Measurements from ENCODE around the gene CNTNAP2. TPM values are rescaled to one million over a fixed set of nuclear protein-coding genes. Genes with fewer than 3 reads are reported as not detected.

CNTNAP2 gene
- total and polyA plus RNA-seq, 9 of the 15 experiments (the other 6 are each of a cell fraction or from before 2014, with no cell fraction given) = 0.04 to 0.62 (median 0.09) TPM; not detected in 4

GRCh38 chr7:147567043-147567442 lies 1450.4 kb downstream of the CNTNAP2 start:
- ChIA-PET CTCF (ENCODE audit: low intra/inter-chr PET ratio) (no interaction called here), POLR2A (no interaction called here)
- Histone ChIP-seq H3K9me3 (replicated peaks; ENCODE audit: control insufficient read depth, insufficient read depth, low read depth, low read length) (no peaks in the 10 kb centered on the region; the same call in none of the 2 replicates), H3K9ac (ENCODE audit: insufficient read depth in 1 of 2, low read depth in 2 of 2, low read length in 2 of 2) (no peak overlapping the region), H3K9me1 (ENCODE audit: control insufficient read depth, insufficient read depth, low read length) (no peaks in the 10 kb centered on the region), H3K27ac (ENCODE audit: extremely low read depth, low read depth, low read length) (no peak overlapping the region), H3K27me3 (ENCODE audit: control insufficient read depth in 2 of 2, insufficient read depth in 2 of 2, low read length in 2 of 2) (no peaks in the 10 kb centered on the region), H2AFZ (ENCODE audit: low read depth, low read length) (no peak overlapping the region), H3K4me3 (no peak overlapping the region), H3K79me2 (ENCODE audit: control insufficient read depth, insufficient read depth, low read length) (no peaks in the 10 kb centered on the region), H4K20me1 (replicated peaks; ENCODE audit: control insufficient read depth, insufficient read depth, low read length) (no peaks in the 10 kb centered on the region), H3K36me3 (ENCODE audit: control insufficient read depth, insufficient read depth, low read length) (no peaks in the 10 kb centered on the region), H3K4me2 (ENCODE audit: insufficient read depth, low read length) (no peak overlapping the region), H3K4me1 (replicated peaks in 1 of 2; ENCODE audit: control insufficient read depth in 2 of 2, insufficient read depth in 2 of 2, low read length in 2 of 2) (no peaks in the 10 kb centered on the region)
- DNase-seq (ENCODE audit: extremely low read depth in 1 of 4, low spot score in 3 of 4) (no peak), FAIRE-seq (no peak), ATAC-seq (no peak)
- WGBS (ENCODE audit: insufficient coverage, low coverage, missing lambda C conversion rate) = 2% methylated on average over 3 of the region's 3 CpGs
- no TSS peak for BruUV-seq (replicated peaks)
- TF ChIP-seq ZNF764 (CRISPR knock-in tag; IDR thresholded peaks at IDR 0.05; ENCODE audit: low read depth) (no peak), THRB (CRISPR knock-in tag; conservative IDR thresholded peaks at IDR 0.05) (no peak), ZNF217 (CRISPR knock-in tag; IDR thresholded peaks at IDR 0.05) (no peak), TRIM24 (IDR thresholded peaks at IDR 0.05) (no peak), SUPT5H (IDR thresholded peaks at IDR 0.05) (no peak), GATA2 (CRISPR knock-in tag; IDR thresholded peaks at IDR 0.05) (no peak), ZC3H11A (IDR thresholded peaks at IDR 0.05; ENCODE audit: low read depth, low read length) (no peak), HNRNPLL (IDR thresholded peaks at IDR 0.05; ENCODE audit: low read depth, low read length, poor library complexity, severe bottlenecking) (no peak), PRMT5 (CRISPR knock-in tag; IDR thresholded peaks at IDR 0.05) (no peak), ZKSCAN1 (IDR thresholded peaks at IDR 0.05; ENCODE audit: low read depth, low read length) (no peak), ZBED1 (IDR thresholded peaks at IDR 0.05) (no peak), BCLAF1 (IDR thresholded peaks at IDR 0.05; ENCODE audit: borderline replicate concordance in 1 of 2, control insufficient read depth in 1 of 2, low read depth in 2 of 2, low read length in 1 of 2) (no peak), DDX20 (tag; IDR thresholded peaks at IDR 0.05; ENCODE audit: low read depth) (no peak), CXXC5 (CRISPR knock-in tag; IDR thresholded peaks at IDR 0.05) (no peak), RBM39 (optimal IDR thresholded peaks at IDR 0.05; ENCODE audit: low read depth, low read length) (no peak), BRD4 (IDR thresholded peaks at IDR 0.05) (no peak), ZBTB17 (CRISPR knock-in tag; IDR thresholded peaks at IDR 0.05) (no peak), CBX2 (IDR thresholded peaks at IDR 0.05; ENCODE audit: insufficient read depth, low read length, poor library complexity, severe bottlenecking) (no peak)
- TF ChIP-seq, protein P1, sequence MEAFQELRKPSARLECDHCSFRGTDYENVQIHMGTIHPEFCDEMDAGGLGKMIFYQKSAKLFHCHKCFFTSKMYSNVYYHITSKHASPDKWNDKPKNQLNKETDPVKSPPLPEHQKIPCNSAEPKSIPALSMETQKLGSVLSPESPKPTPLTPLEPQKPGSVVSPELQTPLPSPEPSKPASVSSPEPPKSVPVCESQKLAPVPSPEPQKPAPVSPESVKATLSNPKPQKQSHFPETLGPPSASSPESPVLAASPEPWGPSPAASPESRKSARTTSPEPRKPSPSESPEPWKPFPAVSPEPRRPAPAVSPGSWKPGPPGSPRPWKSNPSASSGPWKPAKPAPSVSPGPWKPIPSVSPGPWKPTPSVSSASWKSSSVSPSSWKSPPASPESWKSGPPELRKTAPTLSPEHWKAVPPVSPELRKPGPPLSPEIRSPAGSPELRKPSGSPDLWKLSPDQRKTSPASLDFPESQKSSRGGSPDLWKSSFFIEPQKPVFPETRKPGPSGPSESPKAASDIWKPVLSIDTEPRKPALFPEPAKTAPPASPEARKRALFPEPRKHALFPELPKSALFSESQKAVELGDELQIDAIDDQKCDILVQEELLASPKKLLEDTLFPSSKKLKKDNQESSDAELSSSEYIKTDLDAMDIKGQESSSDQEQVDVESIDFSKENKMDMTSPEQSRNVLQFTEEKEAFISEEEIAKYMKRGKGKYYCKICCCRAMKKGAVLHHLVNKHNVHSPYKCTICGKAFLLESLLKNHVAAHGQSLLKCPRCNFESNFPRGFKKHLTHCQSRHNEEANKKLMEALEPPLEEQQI (IDR thresholded peaks at IDR 0.05) = no peak
- intact Hi-C loops (cut with micrococcal nuclease) (no loop called here), in situ Hi-C loops (cut with MboI) (no loop called here)
